Measurements from ENCODE around the gene VSIR. TPM values are rescaled to one million over a fixed set of nuclear protein-coding genes. Genes with fewer than 3 reads are reported as not detected.

The VSIR gene
- total RNA-seq, 2 donors from 2014 or later, result 0.07 to 0.68 TPM

- Mint-ChIP-seq H3K36me3 (ENCODE audit: low read depth) (no peaks in the 10 kb centered on the region), H3K27me3 (ENCODE audit: insufficient read depth) (peaks cover 3% of the 10 kb centered on the region), H3K27ac (no peak overlapping the region), H3K4me3 (no peak overlapping the region), H3K9me3 (no peaks in the 10 kb centered on the region), H3K4me1 (peaks cover 5% of the 10 kb centered on the region)
- no peak for DNase-seq
- WGBS, 2 experiments (ENCODE audit: insufficient coverage in 1 of 2, insufficient read length in 1 of 2), result 95 to 96% methylated on average over 20 of the region's 20 CpGs
- H3K9ac ChIP-seq (ENCODE audit: extremely low read depth, low read length, poor library complexity, severe bottlenecking), result no peak overlapping the region
- no peaks in the 10 kb centered on the region for H3K9me3 ChIP-seq (ENCODE audit: control insufficient read depth, low read length)
- H3K27me3 ChIP-seq (ENCODE audit: control insufficient read depth, insufficient read depth, low read length, poor library complexity, severe bottlenecking), result no peaks in the 10 kb centered on the region
- TF ChIP-seq CTCF (conservative IDR thresholded peaks at IDR 0.05), result no peak
- no peaks in the 10 kb centered on the region for H3K36me3 ChIP-seq (ENCODE audit: control insufficient read depth, insufficient read depth, low read length)
- no peak overlapping the region for H3K4me3 ChIP-seq (ENCODE audit: low read length)
- no peaks in the 10 kb centered on the region for H3K4me1 ChIP-seq (ENCODE audit: control insufficient read depth, insufficient read depth, low read length)
- no peak overlapping the region for H3K27ac ChIP-seq (ENCODE audit: low read depth, low read length)
Observed at GRCh38 chr10:71715860-71716259, 57.5 kb downstream of the VSIR start.

- Mint-ChIP-seq H3K27ac (no peak overlapping the region), H3K36me3 (ENCODE audit: low read depth) (no peaks in the 10 kb centered on the region), H3K9me3 (no peaks in the 10 kb centered on the region), H3K4me3 (no peak overlapping the region), H3K27me3 (ENCODE audit: insufficient read depth) (no peaks in the 10 kb centered on the region), H3K4me1 (peaks cover 3% of the 10 kb centered on the region)
- Histone ChIP-seq H3K4me1 (ENCODE audit: control insufficient read depth, insufficient read depth, low read length) (no peaks in the 10 kb centered on the region), H3K9me3 (ENCODE audit: control insufficient read depth, low read length) (no peaks in the 10 kb centered on the region), H3K36me3 (ENCODE audit: control insufficient read depth, insufficient read depth, low read length) (no peaks in the 10 kb centered on the region), H3K27me3 (ENCODE audit: control insufficient read depth, insufficient read depth, low read length, poor library complexity, severe bottlenecking) (no peaks in the 10 kb centered on the region), H3K4me3 (ENCODE audit: low read length) (no peak overlapping the region), H3K9ac (ENCODE audit: extremely low read depth, low read length, poor library complexity, severe bottlenecking) (no peak overlapping the region), H3K27ac (ENCODE audit: low read depth, low read length) (no peak overlapping the region)
- WGBS, 2 experiments (ENCODE audit: insufficient coverage in 1 of 2, insufficient read length in 1 of 2), result 91 to 93% methylated on average over 5 to 8 of the region's 8 CpGs
- DNase-seq, result no peak
- TF ChIP-seq CTCF (conservative IDR thresholded peaks at IDR 0.05), result no peak
Observed at GRCh38 chr10:71715026-71715425, 58.3 kb downstream of the VSIR start.

- no peaks in the 10 kb centered on the region for H3K36me3 Mint-ChIP-seq (ENCODE audit: low read depth)
- H3K4me3 ChIP-seq (ENCODE audit: low read length), result no peak overlapping the region
- no peak overlapping the region for H3K9ac ChIP-seq (ENCODE audit: extremely low read depth, low read length, poor library complexity, severe bottlenecking)
- peaks cover 3% of the 10 kb centered on the region for H3K4me1 Mint-ChIP-seq
- no peaks in the 10 kb centered on the region for H3K9me3 Mint-ChIP-seq
- DNase-seq, result no peak
- no peaks in the 10 kb centered on the region for H3K27me3 Mint-ChIP-seq (ENCODE audit: insufficient read depth)
- no peak overlapping the region for H3K4me3 Mint-ChIP-seq
- H3K27me3 ChIP-seq (ENCODE audit: control insufficient read depth, insufficient read depth, low read length, poor library complexity, severe bottlenecking), result no peaks in the 10 kb centered on the region
- H3K27ac Mint-ChIP-seq, result no peak overlapping the region
- H3K36me3 ChIP-seq (ENCODE audit: control insufficient read depth, insufficient read depth, low read length), result no peaks in the 10 kb centered on the region
- no peak for TF ChIP-seq CTCF (conservative IDR thresholded peaks at IDR 0.05)
- WGBS, 2 experiments (ENCODE audit: insufficient coverage in 1 of 2, insufficient read length in 1 of 2), result 88 to 100% methylated on average over 1 to 5 of the region's 5 CpGs
- H3K9me3 ChIP-seq (ENCODE audit: control insufficient read depth, low read length), result no peaks in the 10 kb centered on the region
- H3K4me1 ChIP-seq (ENCODE audit: control insufficient read depth, insufficient read depth, low read length), result no peaks in the 10 kb centered on the region
- H3K27ac ChIP-seq (ENCODE audit: low read depth, low read length), result no peak overlapping the region
Observed at GRCh38 chr10:71714592-71714991, 58.7 kb downstream of the VSIR start.
